ENCODE measurements around the gene KRTAP5-2. TPM values are rescaled to one million over a fixed set of nuclear protein-coding genes. Genes with fewer than 3 reads are reported as not detected.

KRTAP5-2 gene
- total and polyA plus RNA-seq, 2 of the 4 experiments (the other 2 are of a cell fraction), result not detected

DNA sequence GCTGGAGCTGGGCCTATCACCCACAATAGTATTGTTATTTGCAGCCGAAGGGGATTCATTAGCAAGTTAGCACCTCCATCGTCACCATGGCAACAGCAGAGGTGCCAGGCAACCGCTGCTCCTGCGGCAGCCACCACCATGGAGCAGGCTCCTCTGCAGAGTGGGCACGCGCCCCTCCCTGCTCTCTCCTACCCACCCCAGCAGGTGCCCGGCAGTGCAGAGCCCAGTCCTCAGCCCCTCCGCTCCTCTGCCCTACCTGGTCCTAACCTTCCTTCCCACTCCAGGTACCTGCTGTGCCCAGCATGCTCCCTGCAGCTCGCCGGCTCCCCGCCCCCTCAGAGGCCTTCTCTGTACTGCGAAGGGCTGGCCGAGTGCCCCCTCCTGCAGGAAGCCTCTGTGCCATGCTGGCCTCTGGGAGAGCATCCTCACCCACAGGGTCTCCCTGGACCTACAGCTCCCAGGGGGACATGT, 29.6 kb downstream of the KRTAP5-2 start:
- no peak overlapping the region for H3K18ac ChIP-seq (ENCODE audit: low read depth, low read length)
- H3K27me3 ChIP-seq (ENCODE audit: control insufficient read depth, insufficient read depth, low read length), result peaks cover 11% of the 10 kb centered on the region
- no peak overlapping the region for H3K4ac ChIP-seq (ENCODE audit: low read depth, low read length)
- H2BK5ac ChIP-seq (ENCODE audit: low read depth, low read length, poor library complexity, severe bottlenecking), result no peak overlapping the region
- H3K56ac ChIP-seq (ENCODE audit: extremely low read depth, insufficient read depth, low read length), result no peak overlapping the region
- dilution Hi-C loops (cut with HindIII; ENCODE audit: low sequenced_read_pairs, unreplicated experiment) (no loop called here), in situ Hi-C loops (cut with MboI; ENCODE audit: low sequenced_read_pairs) (no loop called here), intact Hi-C loops (cut with micrococcal nuclease) (no loop called here)
- no peaks in the 10 kb centered on the region for H3K9me3 ChIP-seq (ENCODE audit: control insufficient read depth, insufficient read depth, low read length)
- H2AK9ac ChIP-seq (replicated peaks; ENCODE audit: low read depth, low read length, poor library complexity), result no peak overlapping the region
- BruUV-seq (replicated peaks), result no TSS peak
- DNase-seq (no peak), ATAC-seq (ENCODE audit: low read depth) (no peak)
- no peak overlapping the region for H2AFZ ChIP-seq (replicated peaks; ENCODE audit: low read length, poor library complexity)
- H4K20me1 ChIP-seq (ENCODE audit: insufficient read depth, low read length), result peaks cover 75% of the 10 kb centered on the region
- H4K8ac ChIP-seq (ENCODE audit: low read depth in 2 of 2, low read length in 2 of 2), result no peak overlapping the region
- no peak overlapping the region for H2BK20ac ChIP-seq (ENCODE audit: low read depth, low read length)
- H3K9me1 ChIP-seq (ENCODE audit: insufficient read depth, low read length), result peaks cover 9% of the 10 kb centered on the region
- no peak overlapping the region for H2BK15ac ChIP-seq (ENCODE audit: low read depth, low read length)
- H3K27ac ChIP-seq (ENCODE audit: insufficient read depth, low read length), result no peak overlapping the region
- H3K9ac ChIP-seq (ENCODE audit: low read depth, low read length), result no peak overlapping the region
- no peak for TF ChIP-seq MAFK (IDR thresholded peaks at IDR 0.05; ENCODE audit: low read depth, low read length)
- TF ChIP-seq, protein P1, sequence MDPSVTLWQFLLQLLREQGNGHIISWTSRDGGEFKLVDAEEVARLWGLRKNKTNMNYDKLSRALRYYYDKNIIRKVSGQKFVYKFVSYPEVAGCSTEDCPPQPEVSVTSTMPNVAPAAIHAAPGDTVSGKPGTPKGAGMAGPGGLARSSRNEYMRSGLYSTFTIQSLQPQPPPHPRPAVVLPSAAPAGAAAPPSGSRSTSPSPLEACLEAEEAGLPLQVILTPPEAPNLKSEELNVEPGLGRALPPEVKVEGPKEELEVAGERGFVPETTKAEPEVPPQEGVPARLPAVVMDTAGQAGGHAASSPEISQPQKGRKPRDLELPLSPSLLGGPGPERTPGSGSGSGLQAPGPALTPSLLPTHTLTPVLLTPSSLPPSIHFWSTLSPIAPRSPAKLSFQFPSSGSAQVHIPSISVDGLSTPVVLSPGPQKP (IDR thresholded peaks at IDR 0.05; ENCODE audit: borderline replicate concordance, low read depth, low read length), result no peak
- TF ChIP-seq MAZ (IDR thresholded peaks at IDR 0.05; ENCODE audit: borderline replicate concordance, low read depth, low read length), result no peak
- no peak for TF ChIP-seq CEBPB (IDR thresholded peaks at IDR 0.05; ENCODE audit: low read depth, low read length)
- TF ChIP-seq FOS (IDR thresholded peaks at IDR 0.05; ENCODE audit: low read depth, low read length), result no peak
- no peak for TF ChIP-seq POLR2A (IDR thresholded peaks at IDR 0.05; ENCODE audit: low read depth, low read length)
- TF ChIP-seq NFE2L2 (IDR thresholded peaks at IDR 0.05; ENCODE audit: low read depth, low read length), result no peak
- no peak for TF ChIP-seq BHLHE40 (IDR thresholded peaks at IDR 0.05; ENCODE audit: low read depth, low read length)
- TF ChIP-seq RCOR1 (IDR thresholded peaks at IDR 0.05; ENCODE audit: insufficient replicate concordance, low read length), result no peak
- no peak for TF ChIP-seq MXI1 (IDR thresholded peaks at IDR 0.05; ENCODE audit: borderline replicate concordance, low read depth, low read length)
- no peak for TF ChIP-seq RAD21 (IDR thresholded peaks at IDR 0.05; ENCODE audit: low read length)
- TF ChIP-seq RFX5 (IDR thresholded peaks at IDR 0.05; ENCODE audit: low read depth, low read length), result no peak
- no peak overlapping the region for H3K4me3 ChIP-seq (ENCODE audit: insufficient read depth, low read depth, low read length)
- H2BK120ac ChIP-seq (ENCODE audit: low read depth, low read length), result no peak overlapping the region
- no peak overlapping the region for H3K14ac ChIP-seq (replicated peaks; ENCODE audit: low read depth, low read length)
- peaks cover 15 to 37% of the 10 kb centered on the region in 2 experiments; a peak in 2 of 4 replicates for H3K79me1 ChIP-seq (ENCODE audit: low read depth in 1 of 2, low read length in 2 of 2)
- H2AK5ac ChIP-seq (ENCODE audit: low read depth, low read length), result no peak overlapping the region
- POLR2A ChIA-PET (ENCODE audit: unreplicated experiment), result no interaction called here
- peaks cover 11% of the 10 kb centered on the region for H3K4me1 ChIP-seq (ENCODE audit: control insufficient read depth, insufficient read depth, low read length)
- H3K36me3 ChIP-seq (ENCODE audit: control insufficient read depth, insufficient read depth, low read length), result no peaks in the 10 kb centered on the region; the same call in 1 of the 2 replicates
- 67% methylated on average over 10 of the region's 13 CpGs; no CpG with 5 or more reads in 1 of the 2 experiments for WGBS, 2 experiments (ENCODE audit: extremely low coverage in 2 of 2, insufficient read length in 1 of 2)
- no peak overlapping the region for H4K5ac ChIP-seq (ENCODE audit: low read depth, low read length)
- H3K4me2 ChIP-seq (ENCODE audit: low read depth, low read length), result no peak overlapping the region
- CTCF ChIA-PET, result no interaction called here
- no peak overlapping the region for H4K91ac ChIP-seq (ENCODE audit: insufficient read depth, low read depth, low read length)
- H3K23ac ChIP-seq (ENCODE audit: low read depth, low read length), result no peak overlapping the region; the same call in 1 of the 2 replicates
